ENCODE data around the gene KCNN1. TPM values are rescaled to one million over a fixed set of nuclear protein-coding genes. Genes with fewer than 3 reads are reported as not detected.

KCNN1 gene
- total RNA-seq, 4 donors from 2014 or later = 0.22 to 3.1 TPM; not detected in 2

DNA sequence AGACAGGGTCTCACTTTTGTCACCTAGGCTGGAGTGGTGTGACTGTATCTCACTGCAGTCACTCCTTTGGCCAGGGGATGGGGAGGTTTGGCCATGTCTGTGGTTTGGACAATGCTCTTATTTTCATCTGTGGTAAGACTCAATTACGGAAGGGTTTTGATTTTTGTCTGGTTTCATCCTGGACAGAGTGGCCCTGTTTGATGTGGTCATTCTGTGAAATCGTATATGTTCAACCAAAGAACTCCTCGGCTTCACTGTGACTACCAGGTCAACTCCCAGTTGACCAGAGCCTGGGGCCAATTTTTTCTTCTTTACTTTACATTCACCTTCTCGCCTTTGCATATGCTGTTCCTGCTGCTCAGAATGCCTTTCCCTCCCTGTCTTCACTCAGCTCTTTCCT lies 40.9 kb upstream of the KCNN1 start:
- Histone ChIP-seq H3K4me3 (no peak overlapping the region), H3K27me3 (no peaks in the 10 kb centered on the region), H3K27ac (no peak overlapping the region), H3K36me3 (no peaks in the 10 kb centered on the region), H3K9me3 (no peaks in the 10 kb centered on the region), H3K4me1 (no peaks in the 10 kb centered on the region)
- intact Hi-C loops (cut with DNase I) = no loop called here
- DNase-seq = no peak
- TF ChIP-seq POLR2A (IDR thresholded peaks at IDR 0.05) = no peak
- TF ChIP-seq, protein P1, sequence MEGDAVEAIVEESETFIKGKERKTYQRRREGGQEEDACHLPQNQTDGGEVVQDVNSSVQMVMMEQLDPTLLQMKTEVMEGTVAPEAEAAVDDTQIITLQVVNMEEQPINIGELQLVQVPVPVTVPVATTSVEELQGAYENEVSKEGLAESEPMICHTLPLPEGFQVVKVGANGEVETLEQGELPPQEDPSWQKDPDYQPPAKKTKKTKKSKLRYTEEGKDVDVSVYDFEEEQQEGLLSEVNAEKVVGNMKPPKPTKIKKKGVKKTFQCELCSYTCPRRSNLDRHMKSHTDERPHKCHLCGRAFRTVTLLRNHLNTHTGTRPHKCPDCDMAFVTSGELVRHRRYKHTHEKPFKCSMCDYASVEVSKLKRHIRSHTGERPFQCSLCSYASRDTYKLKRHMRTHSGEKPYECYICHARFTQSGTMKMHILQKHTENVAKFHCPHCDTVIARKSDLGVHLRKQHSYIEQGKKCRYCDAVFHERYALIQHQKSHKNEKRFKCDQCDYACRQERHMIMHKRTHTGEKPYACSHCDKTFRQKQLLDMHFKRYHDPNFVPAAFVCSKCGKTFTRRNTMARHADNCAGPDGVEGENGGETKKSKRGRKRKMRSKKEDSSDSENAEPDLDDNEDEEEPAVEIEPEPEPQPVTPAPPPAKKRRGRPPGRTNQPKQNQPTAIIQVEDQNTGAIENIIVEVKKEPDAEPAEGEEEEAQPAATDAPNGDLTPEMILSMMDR (IDR thresholded peaks at IDR 0.05) = no peak
- 60 to 71% methylated on average over 4 of the region's 4 CpGs for WGBS, 2 donors

- WGBS, 2 donors = 42 to 55% methylated on average over 4 of the region's 4 CpGs
- intact Hi-C loops (cut with DNase I) = no loop called here
- Histone ChIP-seq H3K36me3 (no peaks in the 10 kb centered on the region), H3K4me3 (no peak overlapping the region), H3K27ac (no peak overlapping the region), H3K27me3 (no peaks in the 10 kb centered on the region), H3K4me1 (peaks cover 16 to 20% (median 17%) of the 10 kb centered on the region in 3 donors), H3K9me3 (no peaks in the 10 kb centered on the region)
- DNase-seq = no peak
- TF ChIP-seq POLR2A (IDR thresholded peaks at IDR 0.05) = no peak
- TF ChIP-seq, protein P1 (IDR thresholded peaks at IDR 0.05) = no peak
These were observed 37.9 kb upstream of the KCNN1 start for GRCh38 chr19:17929056-17929455.

DNA sequence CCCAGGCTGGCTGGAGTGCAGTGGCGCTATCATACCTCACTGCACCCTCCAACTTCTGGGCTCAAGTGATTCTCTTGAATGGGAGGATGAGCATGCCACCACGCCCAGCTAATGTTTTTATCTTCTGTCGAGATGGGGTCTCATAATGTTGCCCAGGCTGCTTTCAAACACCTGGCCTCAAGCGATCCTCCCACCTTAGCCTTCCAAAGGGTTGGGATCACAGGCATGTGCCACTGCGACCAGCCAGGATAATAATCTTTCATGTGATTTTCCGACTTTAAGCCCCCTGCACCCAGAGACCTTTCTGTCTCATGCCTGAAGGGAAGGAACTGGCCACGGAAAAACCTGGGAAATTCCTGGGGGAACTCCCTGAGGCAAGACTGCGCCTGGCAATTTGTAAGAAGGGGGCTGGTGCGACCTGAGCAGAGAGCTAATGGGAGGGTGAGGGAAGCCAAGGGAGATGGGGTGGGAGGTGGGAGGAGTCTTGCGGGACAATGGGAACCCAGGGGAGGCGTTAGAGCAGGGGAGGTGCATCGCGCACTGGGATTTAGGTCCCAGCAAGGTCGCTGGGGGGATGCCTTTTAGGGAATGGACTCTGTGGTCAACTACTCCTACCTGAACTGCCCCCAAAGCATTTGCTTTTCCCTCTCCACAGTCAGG lies 35.2 kb upstream of the KCNN1 start:
- intact Hi-C loops (cut with DNase I) = loop anchor here (5.0 kb wide), 1 partner anchor 64 kb away; no protein-coding TSS in a partner anchor
- TF ChIP-seq, protein P1 (IDR thresholded peaks at IDR 0.05) = no peak
- TF ChIP-seq POLR2A (IDR thresholded peaks at IDR 0.05) = no peak
- 8 to 18% methylated on average over 11 of the region's 14 CpGs for WGBS, 2 donors
- DNase-seq = no peak
- Histone ChIP-seq H3K4me1 (peaks cover 20 to 27% (median 20%) of the 10 kb centered on the region in 3 donors), H3K36me3 (peaks cover 0 to 11% (median 0%) of the 10 kb centered on the region in 3 donors), H3K4me3 (peak overlapping the region; percentile 80 to 98 (median 88)), H3K27ac (peak overlapping the region in 1 of 4 donors; percentile 95), H3K9me3 (no peaks in the 10 kb centered on the region), H3K27me3 (no peaks in the 10 kb centered on the region)

GRCh38 chr19:17932485-17933338 lies 34.2 kb upstream of the KCNN1 start, which contains the start of gene CCDC124:
CCDC124 (plus strand) TSS chr19:17933015; CDS start chr19:17936421, 3,406 bp downstream.
- Histone ChIP-seq H3K36me3 (peaks cover 0 to 19% (median 0%) of the 10 kb centered on the region in 3 donors), H3K27ac (peak within 1 kb of the TSS; percentile 85 to 95 (median 92)), H3K27me3 (no peaks in the 10 kb centered on the region), H3K4me1 (peaks cover 20 to 27% (median 20%) of the 10 kb centered on the region in 3 donors), H3K9me3 (no peaks in the 10 kb centered on the region), H3K4me3 (peak within 1 kb of the TSS; percentile 80 to 98 (median 88))
- WGBS, 2 donors = 0 to 1% methylated on average over 11 to 21 of the region's 64 CpGs
- TF ChIP-seq POLR2A (IDR thresholded peaks at IDR 0.05) = peak in 3 of 4 donors; percentile 89 to 91 (median 90)
- TF ChIP-seq, protein P1 (IDR thresholded peaks at IDR 0.05) = peak; percentile 84 to 98 (median 94)
- peak; percentile 60 for DNase-seq
- intact Hi-C loops (cut with DNase I) = loop anchor here (5.0 kb wide), 1 partner anchor 65 kb away; no protein-coding TSS in a partner anchor

Data from esophagus squamous epithelium (tissue), 5 donors.